Spleen (tissue), 11 donors: Measurements from ENCODE around the gene SDK2. TPM values are rescaled to one million over a fixed set of nuclear protein-coding genes. Genes with fewer than 3 reads are reported as not detected.

Source experiments
- DNase-seq: peaks from one replicate; pipeline ENCODE4 v3.0.0-alpha.2; 2020
- H3K27ac ChIP-seq, 8 donors: fragments of 200-600 bp; sonication (generic) in 7 of 8; 1 replicate in 4 of 8; 2 replicates in 4 of 8; pipeline versions ENCODE4 v1.5.0 to v1.8.0; 2016 to 2021; ENCODE audit warnings: inconsistent platforms in 4 of 8, mild to moderate bottlenecking in 4 of 8, moderate library complexity in 1 of 8
- H3K27me3 ChIP-seq, 7 donors: fragments of 200-600 bp; sonication (generic) in 6 of 7; replicated peaks in 1 of 7; 1 replicate in 4 of 7; 2 replicates in 3 of 7; pipeline versions ENCODE4 v1.5.0 to v1.8.0; 2016 to 2021; ENCODE audit warnings: inconsistent platforms in 3 of 7, mild to moderate bottlenecking in 1 of 7
- H3K36me3 ChIP-seq, 6 donors: fragments of 200-600 bp; sonication (generic) in 5 of 6; 1 replicate in 4 of 6; 2 replicates in 2 of 6; pipeline versions ENCODE4 v1.5.0 to v1.8.0; 2016 to 2021; ENCODE audit warnings: inconsistent platforms in 2 of 6
- H3K4me1 ChIP-seq, 6 donors: fragments of 200-600 bp; sonication (generic) in 5 of 6; 1 replicate in 3 of 6; 2 replicates in 3 of 6; pipeline versions ENCODE4 v1.5.0 to v1.8.0; 2016 to 2021; ENCODE audit warnings: inconsistent platforms in 3 of 6
- H3K4me3 ChIP-seq, 8 donors: fragments of 200-600 bp; sonication (generic) in 7 of 8; 1 replicate in 4 of 8; 2 replicates in 4 of 8; pipeline versions ENCODE4 v1.5.0 to v1.8.0; 2016 to 2021; ENCODE audit warnings: inconsistent platforms in 4 of 8, mild to moderate bottlenecking in 4 of 8, moderate library complexity in 2 of 8
- H3K9me3 ChIP-seq, 8 donors: fragments of 200-600 bp; sonication (generic) in 7 of 8; 1 replicate in 4 of 8; 2 replicates in 4 of 8; pipeline versions ENCODE4 v1.5.0 to v1.8.0; 2016 to 2021; ENCODE audit warnings: inconsistent platforms in 4 of 8
- POLR2A ChIP-seq, 3 donors: fragments of 450-650 bp; IDR thresholded peaks; one replicate each; pipeline ENCODE4 v1.5.1; 2017; ENCODE audit warnings: antibody characterized with exemption in 3 of 3, mild to moderate bottlenecking in 1 of 3
- POLR2AphosphoS5 ChIP-seq, 3 donors: sonication (generic); formaldehyde crosslinking; IDR thresholded peaks; one replicate each; pipeline ENCODE4 v1.5.1; 2017; ENCODE audit warnings: antibody characterized with exemption in 3 of 3
- WGBS, 5 donors: extraction: QIAGEN DNeasy Blood & Tissue Kit in 3 of 5; methylation state at CpG; one replicate each; pipeline versions ENCODE4 v1.1.5 to v1.1.7; 2013 to 2018; 5-methylcytosine and 5-hydroxymethylcytosine counted together
- intact Hi-C: fragments of 100-400 bp; cut with DNase I; formaldehyde crosslinking; loops from one replicate; pipeline ENCODE4 v1.15.0; 2023; ENCODE audit warnings: low total_unique reads
- polyA plus RNA-seq, 3 donors: library from polyadenylated mRNA; stranded (reverse); fragments of 200-250 nt; gene quantifications; one replicate each; pipeline ENCODE4 v1.2.1, GENCODE V29; 2013
- total RNA-seq, 7 donors: library from RNA; depleted of rRNA in 3 of 7; stranded (reverse); fragments of >200 nt in 3 of 7; fragmentation: NEBNext Ultra II Directional in 4 of 7; extraction: Animal tissue kit (Norgen Biotek cat#: 25700) in 4 of 7; gene quantifications; one replicate each; pipeline versions ENCODE4 v1.1.0 to v1.2.1, GENCODE V29; 2016 to 2021
- TF ChIP-seq, protein P1 (sequence below), 11 experiments: fragments of 200-600 bp in 7 of 11; fragments of 450-650 bp in 4 of 11; sonication (generic) in 4 of 11; IDR thresholded peaks in 8 of 11; conservative IDR thresholded peaks in 3 of 11; 1 replicate in 7 of 11; 2 replicates in 4 of 11; pipeline versions ENCODE4 v1.4.0 to v1.8.0; 2016 to 2021; ENCODE audit warnings: antibody characterized with exemption in 11 of 11, inconsistent platforms in 4 of 11, mild to moderate bottlenecking in 1 of 11
- donor health status: healthy with polysubstance abuse.
- donor health status: DM: no; HTN: no; CAD: no; lungs with moderate emphysema.
- donor health status: DM: no; HTN: no; CAD: no.
- donor health status: Bipolar disorder and iron deficiency.
- donor health status: healthy.
- donor health status: DM: no; HTN: no; CAD: no.
- donor health status: DM: yes; HTN: yes; CAD: no.

SDK2 gene
- total and polyA plus RNA-seq, 10 donors = 0.86 to 16.5 (median 9.7) TPM

GRCh38 chr17:73492821-73493814, 151.1 kb downstream of the SDK2 start:
- DNase-seq = peak; percentile 54
- H3K27me3 ChIP-seq = no peaks in the 10 kb centered on the region
- peaks cover 0 to 8% (median 0%) of the 10 kb centered on the region in 6 donors for H3K4me1 ChIP-seq
- 67 to 83% (median 76%) methylated on average over 22 of the region's 22 CpGs for WGBS, 5 donors
- H3K36me3 ChIP-seq = no peaks in the 10 kb centered on the region
- H3K9me3 ChIP-seq = no peaks in the 10 kb centered on the region
- intact Hi-C loops = no loop called here
- TF ChIP-seq, protein P1, sequence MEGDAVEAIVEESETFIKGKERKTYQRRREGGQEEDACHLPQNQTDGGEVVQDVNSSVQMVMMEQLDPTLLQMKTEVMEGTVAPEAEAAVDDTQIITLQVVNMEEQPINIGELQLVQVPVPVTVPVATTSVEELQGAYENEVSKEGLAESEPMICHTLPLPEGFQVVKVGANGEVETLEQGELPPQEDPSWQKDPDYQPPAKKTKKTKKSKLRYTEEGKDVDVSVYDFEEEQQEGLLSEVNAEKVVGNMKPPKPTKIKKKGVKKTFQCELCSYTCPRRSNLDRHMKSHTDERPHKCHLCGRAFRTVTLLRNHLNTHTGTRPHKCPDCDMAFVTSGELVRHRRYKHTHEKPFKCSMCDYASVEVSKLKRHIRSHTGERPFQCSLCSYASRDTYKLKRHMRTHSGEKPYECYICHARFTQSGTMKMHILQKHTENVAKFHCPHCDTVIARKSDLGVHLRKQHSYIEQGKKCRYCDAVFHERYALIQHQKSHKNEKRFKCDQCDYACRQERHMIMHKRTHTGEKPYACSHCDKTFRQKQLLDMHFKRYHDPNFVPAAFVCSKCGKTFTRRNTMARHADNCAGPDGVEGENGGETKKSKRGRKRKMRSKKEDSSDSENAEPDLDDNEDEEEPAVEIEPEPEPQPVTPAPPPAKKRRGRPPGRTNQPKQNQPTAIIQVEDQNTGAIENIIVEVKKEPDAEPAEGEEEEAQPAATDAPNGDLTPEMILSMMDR (IDR thresholded peaks at IDR 0.05 in 8 of 11, conservative IDR thresholded peaks at IDR 0.05 in 3 of 11) = no peak
- TF ChIP-seq POLR2A (IDR thresholded peaks at IDR 0.05) = no peak
- no peak for TF ChIP-seq POLR2AphosphoS5 (IDR thresholded peaks at IDR 0.05)
- no peak overlapping the region for H3K27ac ChIP-seq
- no peak overlapping the region for H3K4me3 ChIP-seq

GRCh38 chr17:73492125-73492820, 152.0 kb downstream of the SDK2 start:
- Histone ChIP-seq H3K4me3 (no peak overlapping the region), H3K27ac (no peak overlapping the region), H3K27me3 (no peaks in the 10 kb centered on the region), H3K4me1 (peaks cover 0 to 8% (median 0%) of the 10 kb centered on the region in 6 donors), H3K36me3 (no peaks in the 10 kb centered on the region), H3K9me3 (no peaks in the 10 kb centered on the region)
- WGBS, 5 donors = 80 to 94% (median 91%) methylated on average over 11 to 12 of the region's 12 CpGs
- intact Hi-C loops = no loop called here
- TF ChIP-seq, protein P1 (IDR thresholded peaks at IDR 0.05 in 8 of 11, conservative IDR thresholded peaks at IDR 0.05 in 3 of 11) = no peak
- TF ChIP-seq POLR2A (IDR thresholded peaks at IDR 0.05) (no peak), POLR2AphosphoS5 (IDR thresholded peaks at IDR 0.05) (no peak)
- peak; percentile 56 for DNase-seq

DNA sequence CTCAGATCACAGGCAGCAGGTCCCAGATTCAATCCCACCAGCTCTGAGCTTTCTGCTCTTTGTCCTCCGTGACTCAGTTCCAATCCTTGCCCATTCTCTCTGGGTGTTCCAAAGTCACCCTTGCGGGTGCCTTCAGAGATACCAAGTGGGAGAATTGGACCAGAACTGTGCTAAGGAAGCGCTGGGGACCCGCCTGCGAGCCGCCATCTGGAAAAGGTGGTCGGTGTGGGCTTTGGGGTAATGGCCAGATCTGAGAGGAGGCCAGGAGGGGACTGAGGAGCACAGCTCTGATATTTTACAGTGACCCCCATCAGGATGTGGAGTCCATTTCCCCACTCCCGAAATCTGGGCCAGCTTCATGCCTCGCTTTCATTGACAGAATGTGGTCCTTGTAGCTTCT, 152.6 kb downstream of the SDK2 start:
- Histone ChIP-seq H3K4me3 (no peak overlapping the region), H3K36me3 (no peaks in the 10 kb centered on the region), H3K27ac (no peak overlapping the region), H3K9me3 (no peaks in the 10 kb centered on the region), H3K27me3 (no peaks in the 10 kb centered on the region), H3K4me1 (peaks cover 0 to 8% (median 0%) of the 10 kb centered on the region in 6 donors)
- WGBS, 5 donors = 91 to 97% (median 94%) methylated on average over 9 of the region's 9 CpGs
- peak; percentile 32 for DNase-seq
- intact Hi-C loops = no loop called here
- TF ChIP-seq POLR2A (IDR thresholded peaks at IDR 0.05) (no peak), POLR2AphosphoS5 (IDR thresholded peaks at IDR 0.05) (no peak)
- TF ChIP-seq, protein P1 (IDR thresholded peaks at IDR 0.05 in 8 of 11, conservative IDR thresholded peaks at IDR 0.05 in 3 of 11) = no peak

DNA sequence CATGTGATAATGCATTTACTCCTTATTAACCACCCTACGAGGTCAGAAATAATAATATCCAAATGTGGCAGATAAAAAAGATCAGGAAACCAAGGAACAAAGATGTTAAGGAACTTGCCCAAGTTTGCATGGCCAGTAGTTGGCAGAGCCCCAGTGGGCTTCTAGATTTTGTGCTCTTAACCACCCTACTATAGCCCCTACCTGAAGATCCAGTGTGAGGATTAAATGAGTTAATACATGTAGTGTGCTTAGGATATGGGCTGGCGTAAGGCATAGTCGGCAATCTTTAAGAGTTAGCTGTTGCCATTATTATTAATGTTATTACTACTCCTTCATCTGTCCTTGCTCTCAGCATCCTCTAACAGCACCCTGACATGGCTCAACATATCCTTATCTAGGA, 153.4 kb downstream of the SDK2 start:
- no peaks in the 10 kb centered on the region for H3K36me3 ChIP-seq
- WGBS, 5 donors = 82 to 93% (median 90%) methylated on average over 3 of the region's 3 CpGs
- peaks cover 0 to 8% (median 0%) of the 10 kb centered on the region in 6 donors for H3K4me1 ChIP-seq
- intact Hi-C loops = no loop called here
- no peak overlapping the region for H3K27ac ChIP-seq
- TF ChIP-seq POLR2AphosphoS5 (IDR thresholded peaks at IDR 0.05) (no peak), POLR2A (IDR thresholded peaks at IDR 0.05) (no peak)
- TF ChIP-seq, protein P1 (IDR thresholded peaks at IDR 0.05 in 8 of 11, conservative IDR thresholded peaks at IDR 0.05 in 3 of 11) = no peak
- peaks cover 0 to 2% (median 0%) of the 10 kb centered on the region in 8 donors for H3K9me3 ChIP-seq
- H3K4me3 ChIP-seq = no peak overlapping the region
- H3K27me3 ChIP-seq = no peaks in the 10 kb centered on the region
- DNase-seq = no peak
